Measurements from ENCODE around the gene ZNF792. TPM values are rescaled to one million over a fixed set of nuclear protein-coding genes. Genes with fewer than 3 reads are reported as not detected.

The ZNF792 gene
- total and polyA plus RNA-seq, 2 of the 8 experiments (the other 6 are each of a cell fraction or from before 2014, with no cell fraction given): 2.5 to 7.2 TPM

DNA sequence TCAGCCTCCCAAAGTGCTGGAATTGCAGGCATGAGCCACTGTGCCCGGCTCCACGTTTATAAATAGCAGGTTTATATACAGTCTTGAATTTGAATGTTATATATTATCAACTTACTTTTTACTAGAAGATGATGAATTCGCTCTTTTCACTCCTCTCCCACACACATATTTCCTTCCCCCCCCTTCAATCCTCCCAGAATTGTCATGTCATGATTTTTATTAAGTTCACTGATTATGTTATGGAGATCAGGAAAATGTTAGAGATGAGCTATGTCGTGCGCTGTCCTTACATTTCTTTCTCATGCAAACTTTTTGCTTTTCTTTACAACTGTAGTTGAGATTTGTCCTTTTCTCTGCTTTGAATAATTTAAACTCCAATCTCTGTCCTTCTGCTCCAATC, 18.2 kb upstream of the ZNF792 start:
- Histone ChIP-seq H3K79me1 (ENCODE audit: low read depth, low read length) (no peaks in the 10 kb centered on the region), H3K23ac (ENCODE audit: insufficient read length) (no peak overlapping the region), H3K79me2 (ENCODE audit: control insufficient read depth in 1 of 2, insufficient read depth in 2 of 2, low read length in 2 of 2) (no peaks in the 10 kb centered on the region), H3K23me2 (ENCODE audit: low read depth, low read length) (no peaks in the 10 kb centered on the region), H3K4me1 (replicated peaks in 1 of 4; ENCODE audit: control insufficient read depth in 3 of 4, insufficient read depth in 4 of 4, low read length in 3 of 4) (peaks cover 2 to 7% (median 4%) of the 10 kb centered on the region in 4 experiments; a peak in 5 of 7 replicates), H4K5ac (ENCODE audit: insufficient read length, low read depth, low read length) (no peak overlapping the region), H3K36me3 (ENCODE audit: control insufficient read depth in 2 of 4, insufficient read depth in 4 of 4, low read length in 3 of 4) (no peaks in the 10 kb centered on the region), H3K14ac (ENCODE audit: insufficient read length) (no peak overlapping the region), H4K20me1 (replicated peaks in 1 of 2; ENCODE audit: control insufficient read depth in 1 of 2, insufficient read depth in 2 of 2, low read length in 2 of 2) (no peaks in the 10 kb centered on the region), H3K27ac (ENCODE audit: low read depth, low read length) (no peak overlapping the region), H3K18ac (ENCODE audit: extremely low read depth, low read length) (no peak overlapping the region), H2BK120ac (replicated peaks; ENCODE audit: low read depth, low read length) (no peak overlapping the region), H2BK5ac (ENCODE audit: low read depth, low read length) (no peak overlapping the region), H2AK5ac (ENCODE audit: low read depth, low read length) (no peak overlapping the region), H4K8ac (ENCODE audit: extremely low read depth, insufficient read depth, low read length) (no peak overlapping the region), H2AFZ (ENCODE audit: low read length) (no peak overlapping the region), H3K4ac (replicated peaks; ENCODE audit: insufficient read length, low read depth, low read length) (no peak overlapping the region), H2BK20ac (ENCODE audit: low read length) (no peak overlapping the region), H3K4me2 (ENCODE audit: insufficient read depth in 1 of 2, low read depth in 2 of 2, low read length in 2 of 2) (no peak overlapping the region), H3K56ac (replicated peaks; ENCODE audit: insufficient read length, low read depth, low read length) (no peak overlapping the region), H3K4me3 (ENCODE audit: extremely low read depth in 1 of 4, insufficient read depth in 2 of 4, low read depth in 3 of 4, low read length in 4 of 4) (no peak overlapping the region), H4K91ac (replicated peaks; ENCODE audit: insufficient read length, low read length) (no peak overlapping the region), H2BK12ac (ENCODE audit: low read depth, low read length) (no peak overlapping the region), H2BK15ac (ENCODE audit: low read length) (no peak overlapping the region), H3K9me3 (ENCODE audit: insufficient read depth in 2 of 2, low read depth in 1 of 2, low read length in 1 of 2) (no peaks in the 10 kb centered on the region), H3K27me3 (replicated peaks in 1 of 4; ENCODE audit: control insufficient read depth in 3 of 4, extremely low read depth in 1 of 4, insufficient read depth in 3 of 4, low read length in 3 of 4) (no peaks in the 10 kb centered on the region), H3K9ac (replicated peaks in 1 of 4; ENCODE audit: extremely low read depth in 1 of 4, low read depth in 3 of 4, low read length in 3 of 4) (no peak overlapping the region)
- CTCF ChIA-PET (ENCODE audit: partially characterized antibody): interaction anchor here (1.2 kb wide), 1 partner anchor 10 kb away, joined by 3 read pairs; no protein-coding TSS in a partner anchor
- 94% methylated on average over 5 of the region's 5 CpGs; no CpG with 5 or more reads in 1 of the 2 experiments for WGBS, 2 experiments (ENCODE audit: extremely low coverage in 1 of 2, insufficient coverage in 1 of 2, insufficient read length in 1 of 2, insufficient replicate concordance in 2 of 2, low coverage in 1 of 2, low lambda C conversion rate in 2 of 2, missing lambda C conversion rate in 1 of 2)
- POLR2A ChIA-PET (ENCODE audit: partially characterized antibody): no interaction called here
- no peak for DNase-seq (ENCODE audit: low read depth in 1 of 2, low spot score in 2 of 2)
- TF ChIP-seq POLR2AphosphoS5 (IDR thresholded peaks at IDR 0.05; ENCODE audit: low read depth, low read length): no peak
- no peak for TF ChIP-seq JUND (IDR thresholded peaks at IDR 0.05; ENCODE audit: low read length)
- TF ChIP-seq SRF (IDR thresholded peaks at IDR 0.05; ENCODE audit: low read depth, low read length): no peak
- no peak for TF ChIP-seq ZNF274 (IDR thresholded peaks at IDR 0.05; ENCODE audit: borderline replicate concordance, extremely low read depth, low read length)
- no peak for TF ChIP-seq RBBP5 (IDR thresholded peaks at IDR 0.05; ENCODE audit: borderline replicate concordance, low read depth, low read length)
- no peak for TF ChIP-seq BACH1 (IDR thresholded peaks at IDR 0.05; ENCODE audit: low read length)
- TF ChIP-seq CHD1 (IDR thresholded peaks at IDR 0.05; ENCODE audit: low read depth, low read length): no peak
- no peak for TF ChIP-seq HDAC6 (IDR thresholded peaks at IDR 0.05; ENCODE audit: low read depth, low read length)
- TF ChIP-seq POLR2A (IDR thresholded peaks at IDR 0.05; ENCODE audit: control extremely low read depth in 1 of 2, low read depth in 2 of 2, low read length in 2 of 2): no peak
- no peak for TF ChIP-seq KDM4A (IDR thresholded peaks at IDR 0.05; ENCODE audit: low read depth, low read length, severe bottlenecking)
- no peak for FAIRE-seq

Measured in H1 (cell line).